G401.6 (cell line): ENCODE results near the gene LTBP4.

ENCODE experiments used
- FAIRE-seq: peaks from 2 replicates; lab custom pipeline; 2012; peaks lifted over from hg19 to GRCh38; lab: Jason Lieb, UNC

The LTBP4 gene

GRCh38 chr19:40597329-40597838, 3.8 kb upstream of the LTBP4 start:
- no peak for FAIRE-seq

DNA sequence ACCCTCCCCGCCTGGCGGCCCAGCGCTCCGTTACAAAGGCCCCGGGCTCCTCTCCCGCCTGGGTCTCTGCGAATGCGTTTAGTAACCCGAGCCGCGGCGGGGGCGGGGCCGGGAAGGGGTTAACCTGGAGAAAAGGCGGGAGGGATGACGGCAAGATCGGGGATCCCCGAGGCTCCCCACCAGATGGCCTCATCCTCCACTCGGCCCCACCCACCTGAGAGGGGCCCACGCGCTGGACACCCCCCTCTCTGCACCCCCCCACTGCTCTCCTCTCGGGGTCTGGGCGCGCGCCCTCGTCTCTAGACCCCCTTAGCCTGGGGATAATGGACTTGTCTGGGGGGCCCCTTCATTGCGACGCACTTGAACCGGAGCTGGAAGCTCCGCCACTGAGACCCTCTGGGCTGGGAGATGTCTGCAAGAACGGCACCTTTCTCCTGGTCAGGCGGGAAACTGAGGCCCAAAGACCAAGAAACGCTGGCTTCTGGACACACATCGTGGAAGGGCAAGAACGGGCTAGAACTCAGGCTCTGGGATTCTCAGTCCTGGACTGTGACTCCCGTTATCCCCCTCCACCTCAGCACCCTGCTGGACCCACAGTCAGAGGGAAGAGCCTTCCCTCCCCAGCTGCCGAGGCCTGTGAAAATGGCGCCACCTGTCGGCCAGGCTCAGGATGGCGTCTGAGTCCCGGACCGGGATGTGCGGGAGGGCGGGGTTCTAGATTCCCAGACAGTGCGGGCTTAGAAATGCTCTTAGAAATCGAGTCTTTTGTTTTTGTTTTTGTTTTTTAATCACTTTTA, 2.9 kb upstream of the LTBP4 start:
- peak; percentile 93 for FAIRE-seq

DNA sequence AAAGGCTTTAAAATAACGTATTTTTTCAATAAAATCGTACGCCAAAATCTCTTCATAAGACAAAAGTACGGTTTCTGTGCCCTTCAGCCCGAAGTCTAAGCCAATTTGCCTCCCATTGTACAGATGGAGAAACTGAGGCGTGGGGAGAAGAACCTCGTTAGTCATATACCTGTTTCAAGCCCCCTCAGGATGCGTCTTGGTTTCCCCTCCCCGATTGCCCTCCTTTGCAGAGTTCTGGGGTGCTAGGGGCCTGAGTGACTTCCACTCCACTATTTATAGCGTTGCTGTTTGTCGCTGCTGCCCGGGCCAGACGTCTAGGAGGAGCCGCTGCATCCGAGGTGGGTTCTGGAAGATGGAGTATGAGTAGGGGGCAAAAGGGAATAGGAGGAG, 2.3 kb upstream of the LTBP4 start:
- FAIRE-seq: no peak

GRCh38 chr19:40599331-40599901, 1.8 kb upstream of the LTBP4 start:
- FAIRE-seq: no peak

DNA sequence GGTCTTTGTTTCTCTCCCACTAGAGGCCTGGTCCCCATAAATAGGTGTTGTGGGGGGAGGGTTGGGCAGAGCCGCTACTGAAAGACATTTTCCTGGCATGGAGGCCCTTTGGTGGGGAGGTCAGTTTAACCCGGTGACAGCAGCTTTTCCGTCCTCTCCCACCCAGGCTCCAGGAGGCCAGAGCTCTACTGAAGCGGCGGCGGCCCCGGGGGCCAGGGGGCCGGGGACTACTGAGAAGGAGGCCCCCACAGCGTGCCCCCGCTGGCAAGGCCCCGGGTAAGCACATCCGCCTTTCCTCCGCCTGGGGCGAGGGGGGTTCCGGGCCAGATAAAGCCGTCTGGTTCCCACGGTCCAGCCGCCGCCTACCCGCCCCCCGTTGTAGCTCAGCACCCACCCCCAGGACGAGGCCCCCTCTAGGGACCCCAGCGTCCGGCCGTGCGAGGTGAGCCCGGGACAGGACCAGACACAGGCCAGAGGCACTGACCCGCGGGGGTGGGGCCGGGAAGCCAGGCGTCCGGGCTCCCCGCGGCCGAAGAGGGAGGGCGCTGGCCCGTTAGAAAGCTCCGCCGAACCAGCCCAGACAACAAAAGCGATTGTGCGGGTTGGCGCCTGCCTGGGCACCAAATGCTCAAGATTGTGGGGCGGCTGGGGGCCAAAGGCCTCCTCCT, 1.1 kb upstream of the LTBP4 start:
- FAIRE-seq: no peak

DNA sequence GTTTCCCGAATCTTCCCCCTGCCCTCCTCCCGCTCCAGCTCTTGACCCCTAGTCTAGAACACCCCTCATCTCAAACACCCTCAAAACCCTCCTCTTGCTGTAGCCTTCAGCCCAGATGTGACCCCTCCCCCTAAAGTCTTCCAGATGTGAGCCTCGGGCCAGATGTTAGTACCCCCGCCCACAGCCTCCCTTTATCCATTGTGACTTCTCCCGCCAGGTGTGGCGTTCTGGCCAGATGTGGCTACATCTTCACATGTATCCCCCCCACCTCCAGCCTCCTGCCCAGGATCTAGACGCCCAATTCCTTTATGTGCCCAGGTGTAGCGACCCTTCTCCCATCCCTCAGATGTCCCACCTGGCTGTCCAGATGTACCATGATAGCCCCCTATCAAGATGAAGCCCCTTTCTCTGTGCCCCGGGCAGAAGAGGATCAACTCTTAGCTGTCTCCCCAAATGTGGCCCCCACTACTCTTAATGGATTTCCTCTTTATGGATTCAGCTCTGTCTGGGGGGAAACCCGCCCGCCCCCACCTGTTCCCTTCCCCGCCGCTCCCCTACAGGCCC, 517 bp upstream of the LTBP4 start:
- FAIRE-seq: no peak

- no peak for FAIRE-seq
Observed at GRCh38 chr19:40603071-40603388, 1.9 kb downstream of the LTBP4 start.

DNA sequence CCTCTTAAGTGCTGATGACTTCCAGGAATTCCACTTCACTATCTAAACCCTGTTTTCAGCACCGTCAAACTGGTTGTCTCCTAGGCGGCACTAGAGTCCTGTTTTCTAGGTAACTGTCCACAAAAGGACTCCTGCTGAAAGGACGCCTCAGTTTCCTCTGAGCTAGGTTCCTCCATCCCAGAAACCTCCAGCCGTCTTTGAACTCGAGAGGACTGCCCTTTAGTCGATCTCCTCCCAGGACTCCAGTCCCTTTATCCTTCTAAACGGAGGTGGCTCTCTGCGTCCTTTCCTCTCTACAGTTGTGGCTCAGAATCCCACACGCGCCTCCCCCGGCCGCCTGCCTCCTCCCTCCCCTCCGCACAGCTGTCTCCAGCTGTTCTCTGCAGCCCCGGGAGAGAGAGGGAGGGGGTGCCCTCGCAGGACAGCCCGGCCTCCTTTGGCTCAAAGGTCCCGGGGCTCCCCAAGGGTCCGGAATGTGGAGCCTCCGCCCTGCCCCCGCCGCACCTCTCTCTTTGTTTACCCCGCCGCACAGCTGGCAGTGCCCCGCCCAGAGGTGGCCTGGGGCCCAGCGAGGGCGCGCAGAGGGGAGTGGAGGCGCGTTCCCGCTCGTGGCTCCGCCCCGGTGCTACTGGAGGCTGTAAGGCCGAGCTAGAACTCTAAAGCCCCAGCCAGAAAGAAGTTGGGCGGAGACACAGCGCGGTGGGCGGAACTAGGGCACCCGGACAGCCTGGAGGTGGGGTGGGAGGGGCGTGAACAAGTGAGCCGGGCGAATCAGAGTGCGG, 2.4 kb downstream of the LTBP4 start:
- no peak for FAIRE-seq

- FAIRE-seq: no peak
Observed at GRCh38 chr19:40604171-40604646, 3.0 kb downstream of the LTBP4 start.

DNA sequence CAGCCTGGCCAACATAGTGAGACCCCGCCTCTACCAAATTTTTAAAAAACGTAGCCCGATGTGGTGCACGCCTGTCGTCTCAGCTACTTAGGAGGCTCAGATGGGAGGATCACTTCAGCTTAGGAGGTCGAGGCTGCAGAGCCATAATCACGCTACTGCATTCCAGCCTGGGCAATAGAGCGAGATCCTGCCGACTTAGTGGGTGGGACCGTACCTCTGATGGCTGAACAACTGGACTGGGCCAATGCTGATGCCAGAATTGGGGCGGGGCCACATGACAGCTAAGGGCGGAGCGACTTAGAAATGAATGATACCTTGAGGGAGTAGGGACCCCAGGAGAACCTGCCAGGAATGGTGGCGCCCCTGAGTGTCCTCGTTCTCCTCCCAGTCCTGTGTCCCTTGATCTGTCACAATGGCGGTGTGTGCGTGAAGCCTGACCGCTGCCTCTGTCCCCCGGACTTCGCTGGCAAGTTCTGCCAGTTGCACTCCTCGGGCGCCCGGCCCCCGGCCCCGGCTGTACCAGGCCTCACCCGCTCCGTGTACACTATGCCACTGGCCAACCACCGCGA, 3.6 kb downstream of the LTBP4 start:
- no peak for FAIRE-seq

DNA sequence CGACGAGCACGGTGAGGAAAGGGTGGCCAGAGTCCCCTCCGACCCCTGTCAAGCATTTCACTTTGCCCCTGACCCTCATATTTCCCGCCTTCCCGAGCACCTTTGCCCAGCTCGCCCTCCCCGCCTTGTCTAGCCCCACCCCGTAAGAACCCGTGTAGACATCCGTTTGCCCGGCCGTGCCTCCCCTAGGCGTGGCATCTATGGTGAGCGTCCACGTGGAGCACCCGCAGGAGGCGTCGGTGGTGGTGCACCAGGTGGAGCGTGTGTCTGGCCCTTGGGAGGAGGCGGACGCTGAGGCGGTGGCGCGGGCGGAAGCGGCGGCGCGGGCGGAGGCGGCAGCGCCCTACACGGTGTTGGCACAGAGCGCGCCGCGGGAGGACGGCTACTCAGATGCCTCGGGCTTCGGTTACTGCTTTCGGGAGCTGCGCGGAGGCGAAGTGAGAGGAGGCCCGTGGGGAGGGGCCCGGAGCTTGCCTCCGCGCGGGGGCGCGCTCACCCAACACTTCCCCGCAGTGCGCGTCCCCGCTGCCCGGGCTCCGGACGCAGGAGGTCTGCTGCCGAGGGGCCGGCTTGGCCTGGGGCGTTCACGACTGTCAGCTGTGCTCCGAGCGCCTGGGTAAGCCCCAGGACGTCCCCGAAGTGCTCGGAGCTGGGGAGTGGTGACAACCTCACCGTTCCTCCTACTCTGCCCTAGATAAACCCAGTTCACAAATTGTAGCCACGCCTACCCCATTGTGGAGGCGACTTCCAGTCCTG, 4.2 kb downstream of the LTBP4 start:
- no peak for FAIRE-seq

GRCh38 chr19:40607311-40608239, 6.4 kb downstream of the LTBP4 start:
- FAIRE-seq: no peak

GRCh38 chr19:40608240-40608621, 7.1 kb downstream of the LTBP4 start:
- FAIRE-seq: no peak

DNA sequence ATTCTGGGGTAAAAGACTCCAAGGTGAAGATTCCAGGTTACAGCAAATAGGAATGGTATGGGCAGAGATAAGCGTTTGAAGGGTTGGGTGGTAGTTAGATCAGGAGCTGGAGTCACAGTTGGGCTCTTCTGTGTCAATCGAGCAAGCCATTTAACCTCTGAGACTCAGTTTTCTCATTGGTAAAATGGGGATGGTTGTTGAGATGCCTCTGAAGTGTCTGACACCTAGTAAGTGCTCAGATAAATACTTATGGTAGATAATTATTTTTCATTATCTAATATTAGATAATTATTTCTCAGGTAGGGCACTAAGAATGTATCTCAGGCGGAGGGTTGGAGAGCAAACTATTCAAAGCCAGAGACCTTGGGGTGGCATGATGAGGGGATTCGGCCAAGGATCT, 7.8 kb downstream of the LTBP4 start:
- no peak for FAIRE-seq

DNA sequence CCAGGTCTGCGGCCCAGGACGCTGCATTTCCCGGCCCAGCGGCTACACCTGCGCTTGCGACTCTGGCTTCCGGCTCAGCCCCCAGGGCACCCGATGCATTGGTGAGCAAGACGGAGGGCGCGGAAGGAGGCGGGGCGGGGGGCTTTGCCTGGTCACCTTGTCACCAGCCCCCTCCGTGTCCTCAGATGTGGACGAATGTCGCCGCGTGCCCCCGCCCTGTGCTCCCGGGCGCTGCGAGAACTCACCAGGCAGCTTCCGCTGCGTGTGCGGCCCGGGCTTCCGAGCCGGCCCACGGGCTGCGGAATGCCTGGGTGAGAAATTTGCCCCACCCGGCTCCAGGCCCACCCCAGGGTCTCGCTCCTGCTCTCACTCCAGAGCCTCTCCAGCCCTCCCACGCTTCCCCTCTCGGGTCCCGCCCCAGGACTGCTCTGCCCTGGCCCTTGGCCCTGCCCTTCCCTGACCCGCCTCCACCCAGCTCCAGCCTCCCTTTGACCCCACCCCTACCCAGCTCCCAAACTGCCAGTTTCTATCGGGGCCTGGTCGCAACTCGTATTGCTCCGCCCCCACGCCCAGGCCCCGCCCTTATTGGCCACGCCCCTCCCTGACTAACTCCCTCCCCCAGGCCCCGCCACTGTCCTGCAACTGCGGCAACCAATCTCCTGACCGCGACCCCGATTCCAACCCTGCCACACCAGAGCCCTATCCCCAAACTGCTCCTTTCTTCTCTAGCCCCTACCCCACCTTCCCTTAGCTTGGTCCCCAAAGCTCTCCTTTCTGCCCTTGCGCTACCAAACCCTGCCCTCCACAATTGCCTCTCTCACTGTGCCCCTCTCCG, 8.6 kb downstream of the LTBP4 start:
- no peak for FAIRE-seq

- no peak for FAIRE-seq
Observed at GRCh38 chr19:40610396-40611064, 9.4 kb downstream of the LTBP4 start.

DNA sequence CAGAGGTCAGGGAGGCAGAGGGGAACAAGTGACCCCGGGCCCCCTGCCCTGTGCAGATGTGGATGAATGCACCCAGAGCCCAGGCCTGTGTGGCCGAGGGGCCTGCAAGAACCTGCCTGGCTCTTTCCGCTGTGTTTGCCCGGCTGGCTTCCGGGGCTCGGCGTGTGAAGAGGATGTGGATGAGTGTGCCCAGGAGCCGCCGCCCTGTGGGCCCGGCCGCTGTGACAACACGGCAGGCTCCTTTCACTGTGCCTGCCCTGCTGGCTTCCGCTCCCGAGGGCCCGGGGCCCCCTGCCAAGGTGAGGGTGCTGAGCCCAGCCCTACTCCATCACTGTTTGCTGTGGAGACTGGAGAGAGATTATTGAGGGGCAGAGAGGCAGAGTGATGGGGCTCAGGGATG, 9.9 kb downstream of the LTBP4 start:
- FAIRE-seq: no peak

- no peak for FAIRE-seq
Observed at GRCh38 chr19:40611900-40612698, 10.9 kb downstream of the LTBP4 start.
